Epithelial cell of esophagus (primary cell): ENCODE measurements around the gene PFDN4.
A peak's percentile ranks its signal among the peaks of the same experiment; 100 is the strongest.

Experiments used
- DNase-seq: peaks from one replicate; pipeline ENCODE4 v3.0.0; 2010; ENCODE audit warnings: low read depth
- H3K4me3 ChIP-seq: 2 replicates; pipeline ENCODE4 v1.5.1; 2011; ENCODE audit warnings: mild to moderate bottlenecking, low read length, control low read depth
- TF ChIP-seq, protein P1 (sequence below): IDR thresholded peaks from 2 replicates; pipeline ENCODE4 v1.5.1; 2011; ENCODE audit warnings: low read depth, mild to moderate bottlenecking, low read length, control low read depth, inconsistent platforms; ENCODE audit not compliant: insufficient read depth; ENCODE audit errors: missing control alignments

The PFDN4 gene

DNA sequence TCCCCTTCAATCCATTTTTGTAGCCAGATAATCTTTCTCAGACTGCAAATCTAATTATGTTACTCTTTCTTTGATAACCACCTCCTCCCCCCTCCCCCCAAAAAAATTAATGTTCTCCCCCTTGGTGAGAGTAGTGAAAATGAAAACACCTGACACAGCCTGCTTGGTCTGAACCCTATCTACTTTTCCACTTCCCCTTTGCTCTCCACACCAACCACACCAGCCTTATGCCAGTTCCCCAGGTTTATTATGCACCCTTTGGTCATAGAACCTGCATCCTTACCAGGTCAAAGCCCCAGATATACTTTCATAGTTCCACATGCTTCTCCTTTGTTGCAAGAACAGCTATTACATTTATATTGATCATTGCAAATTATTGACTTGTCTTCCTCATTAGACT, 19.4 kb downstream of the PFDN4 start:
- TF ChIP-seq, protein P1, sequence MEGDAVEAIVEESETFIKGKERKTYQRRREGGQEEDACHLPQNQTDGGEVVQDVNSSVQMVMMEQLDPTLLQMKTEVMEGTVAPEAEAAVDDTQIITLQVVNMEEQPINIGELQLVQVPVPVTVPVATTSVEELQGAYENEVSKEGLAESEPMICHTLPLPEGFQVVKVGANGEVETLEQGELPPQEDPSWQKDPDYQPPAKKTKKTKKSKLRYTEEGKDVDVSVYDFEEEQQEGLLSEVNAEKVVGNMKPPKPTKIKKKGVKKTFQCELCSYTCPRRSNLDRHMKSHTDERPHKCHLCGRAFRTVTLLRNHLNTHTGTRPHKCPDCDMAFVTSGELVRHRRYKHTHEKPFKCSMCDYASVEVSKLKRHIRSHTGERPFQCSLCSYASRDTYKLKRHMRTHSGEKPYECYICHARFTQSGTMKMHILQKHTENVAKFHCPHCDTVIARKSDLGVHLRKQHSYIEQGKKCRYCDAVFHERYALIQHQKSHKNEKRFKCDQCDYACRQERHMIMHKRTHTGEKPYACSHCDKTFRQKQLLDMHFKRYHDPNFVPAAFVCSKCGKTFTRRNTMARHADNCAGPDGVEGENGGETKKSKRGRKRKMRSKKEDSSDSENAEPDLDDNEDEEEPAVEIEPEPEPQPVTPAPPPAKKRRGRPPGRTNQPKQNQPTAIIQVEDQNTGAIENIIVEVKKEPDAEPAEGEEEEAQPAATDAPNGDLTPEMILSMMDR: no peak
- no peak for DNase-seq
- no peak overlapping the region for H3K4me3 ChIP-seq

DNA sequence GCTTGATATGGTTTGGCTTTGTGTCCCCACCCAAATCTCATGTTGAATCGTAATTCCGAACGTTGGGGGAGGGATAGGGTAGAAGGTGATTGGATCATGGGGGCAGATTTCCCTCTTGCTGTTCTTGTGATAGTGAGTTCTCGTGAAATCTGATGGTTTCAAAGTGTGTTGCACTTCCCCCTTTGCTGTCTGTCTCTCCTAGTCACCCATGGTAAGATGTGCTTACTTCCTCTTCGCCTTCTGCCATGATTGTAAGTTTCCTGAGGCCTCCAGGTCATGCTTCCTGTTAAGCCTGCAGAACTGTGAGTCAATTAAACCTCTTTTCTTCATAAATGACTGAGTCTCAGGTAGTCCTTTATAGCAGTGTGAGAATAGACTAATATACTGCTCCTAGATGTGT, 19.9 kb downstream of the PFDN4 start:
- no peak for DNase-seq
- no peak overlapping the region for H3K4me3 ChIP-seq
- TF ChIP-seq, protein P1: no peak

DNA sequence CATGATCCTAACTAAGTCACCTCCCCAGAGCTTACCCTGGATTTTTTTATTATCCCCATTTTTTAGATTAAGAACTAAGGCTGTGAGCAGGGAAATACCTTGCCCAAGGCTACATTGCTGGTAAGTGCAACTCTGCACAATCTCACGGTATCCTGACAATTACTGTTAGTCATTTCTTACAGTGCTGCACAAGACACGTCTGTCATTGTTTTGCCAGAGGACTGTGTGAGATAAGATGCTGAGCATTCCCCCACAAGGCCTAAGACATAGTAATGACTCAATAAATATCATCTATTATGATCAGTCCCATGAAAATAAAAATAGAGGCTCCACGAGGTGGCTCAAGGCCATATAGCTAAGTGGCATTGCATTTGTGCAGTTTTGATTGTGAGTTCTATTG, 21.0 kb downstream of the PFDN4 start:
- no peak overlapping the region for H3K4me3 ChIP-seq
- DNase-seq: peak; percentile 76
- TF ChIP-seq, protein P1: no peak

DNA sequence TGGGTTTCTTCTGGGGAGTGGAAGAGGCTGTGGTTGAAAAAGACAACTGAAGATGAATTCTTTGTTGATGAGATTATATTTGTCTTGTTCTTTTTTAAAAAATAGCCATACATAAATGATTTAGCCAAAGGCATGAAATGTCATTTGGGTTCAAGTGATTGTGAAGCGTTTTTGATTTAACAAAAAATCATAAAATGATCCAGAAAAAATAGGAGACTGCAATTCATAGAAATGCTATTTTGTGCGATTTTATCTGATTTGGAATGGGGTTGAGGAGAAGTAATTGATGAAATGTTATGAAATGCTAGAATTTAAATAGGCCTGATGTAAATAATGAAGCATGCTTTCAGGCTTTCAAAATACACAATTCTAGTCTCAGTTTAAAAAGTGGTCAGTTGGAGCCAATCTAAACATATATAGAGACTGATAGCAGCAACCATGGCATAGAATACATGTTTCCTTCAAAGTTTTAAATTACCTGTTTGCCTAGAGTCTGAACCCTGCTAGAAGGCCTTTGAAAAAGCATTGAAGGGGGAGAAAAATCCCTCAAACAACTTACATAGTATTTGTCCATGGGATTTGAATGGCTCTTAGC, 21.8 kb downstream of the PFDN4 start:
- DNase-seq: no peak
- TF ChIP-seq, protein P1: no peak
- H3K4me3 ChIP-seq: no peak overlapping the region

DNA sequence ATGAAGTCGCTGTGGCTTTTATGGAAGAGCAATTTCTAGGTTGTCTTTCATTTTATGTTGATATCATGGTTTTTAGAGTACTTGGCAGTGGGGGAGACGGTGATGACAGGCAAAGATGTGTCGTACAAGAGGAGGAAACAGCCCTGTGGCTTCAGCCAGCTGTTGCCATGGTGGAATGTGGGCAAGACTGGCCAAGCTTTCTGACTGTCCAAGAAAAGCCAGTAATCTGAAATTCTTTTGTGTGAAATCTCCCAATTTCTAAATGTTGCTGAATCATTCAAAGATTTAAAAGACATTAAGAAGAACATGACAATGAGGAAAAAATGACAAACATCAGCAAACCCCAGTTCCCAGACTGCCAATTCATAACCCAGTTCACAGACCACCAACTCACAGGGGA, 23.1 kb downstream of the PFDN4 start:
- no peak for DNase-seq
- no peak overlapping the region for H3K4me3 ChIP-seq
- TF ChIP-seq, protein P1: no peak

DNA sequence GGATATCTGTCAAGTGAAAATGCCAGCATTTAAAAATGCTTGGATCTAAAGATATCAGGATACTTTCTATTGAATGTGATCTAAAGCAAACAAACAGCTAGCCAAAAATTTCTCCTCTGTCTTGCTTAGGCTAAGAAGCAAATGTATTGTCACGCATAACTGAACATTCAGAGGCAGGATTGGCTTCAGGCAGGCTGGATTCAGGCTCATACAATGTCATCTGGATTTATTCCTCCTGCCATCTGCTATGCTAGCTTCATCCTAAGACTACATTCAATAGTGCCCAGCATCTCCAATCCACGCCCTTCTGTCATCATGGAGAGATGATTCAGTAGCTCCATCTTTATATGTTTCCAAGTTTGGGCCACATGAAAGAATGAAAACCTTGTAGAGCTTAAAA, 27.1 kb downstream of the PFDN4 start:
- DNase-seq: no peak
- TF ChIP-seq, protein P1: no peak
- H3K4me3 ChIP-seq: no peak overlapping the region
